Activated CD8-positive, alpha-beta memory T cell treated with anti-CD3 and anti-CD28 coated beads for 36 hours (primary cell): ENCODE measurements around the gene SSH2. TPM values are rescaled to one million over a fixed set of nuclear protein-coding genes. Genes with fewer than 3 reads are reported as not detected.
"Not testable (repeated sequence)": the region's sequence is repeated elsewhere in the genome, so short reads cannot be mapped to it uniquely, and the experiment has no call there.

Experiments
- CTCF ChIA-PET: fragments of 350-600 bp; sonication (Branson Sonifier 250); formaldehyde crosslinking; loops from one replicate; lab custom pipeline; 2021; ENCODE audit warnings: antibody characterized with exemption; lab: Charles Lee
- POLR2A ChIA-PET: fragments of 350-600 bp; sonication (Branson Sonifier 250); formaldehyde crosslinking; loops from one replicate; lab custom pipeline; 2021; ENCODE audit warnings: antibody characterized with exemption; lab: Charles Lee
- total RNA-seq, 2 experiments: library from RNA; stranded (reverse); gene quantifications; one replicate each; pipeline ENCODE4 v1.2.3, GENCODE V29; 2021

The SSH2 gene
- total RNA-seq, 2 experiments from 2014 or later = 26.5 to 27.3 TPM

DNA sequence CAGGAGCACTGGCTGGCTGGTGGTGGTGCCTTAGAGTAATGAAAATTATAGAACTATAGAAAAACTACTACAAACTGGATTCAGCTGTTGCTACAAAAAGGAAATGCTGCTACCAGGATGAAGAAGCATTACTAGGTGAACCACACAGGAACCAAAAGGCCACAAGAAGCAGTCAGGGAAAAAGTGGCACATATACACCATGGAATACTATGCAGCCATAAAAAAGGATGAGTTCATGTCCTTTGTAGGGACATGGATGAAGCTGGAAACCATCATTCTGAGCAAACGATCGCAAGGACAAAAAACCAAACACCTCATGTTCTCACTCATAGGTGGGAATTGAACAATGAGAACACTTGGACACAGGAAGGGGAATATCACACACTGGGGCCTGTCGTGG is 5.9 kb upstream of the SSH2 start:
- CTCF ChIA-PET = interaction anchor here (0.5 kb wide), 1 partner anchor 122 kb away, joined by 3 read pairs; no protein-coding TSS in a partner anchor
- POLR2A ChIA-PET = not testable (repeated sequence)

- POLR2A ChIA-PET = no interaction called here
- CTCF ChIA-PET = no interaction called here
Measured at GRCh38 chr17:29933379-29933778, 3.4 kb upstream of the SSH2 start.

DNA sequence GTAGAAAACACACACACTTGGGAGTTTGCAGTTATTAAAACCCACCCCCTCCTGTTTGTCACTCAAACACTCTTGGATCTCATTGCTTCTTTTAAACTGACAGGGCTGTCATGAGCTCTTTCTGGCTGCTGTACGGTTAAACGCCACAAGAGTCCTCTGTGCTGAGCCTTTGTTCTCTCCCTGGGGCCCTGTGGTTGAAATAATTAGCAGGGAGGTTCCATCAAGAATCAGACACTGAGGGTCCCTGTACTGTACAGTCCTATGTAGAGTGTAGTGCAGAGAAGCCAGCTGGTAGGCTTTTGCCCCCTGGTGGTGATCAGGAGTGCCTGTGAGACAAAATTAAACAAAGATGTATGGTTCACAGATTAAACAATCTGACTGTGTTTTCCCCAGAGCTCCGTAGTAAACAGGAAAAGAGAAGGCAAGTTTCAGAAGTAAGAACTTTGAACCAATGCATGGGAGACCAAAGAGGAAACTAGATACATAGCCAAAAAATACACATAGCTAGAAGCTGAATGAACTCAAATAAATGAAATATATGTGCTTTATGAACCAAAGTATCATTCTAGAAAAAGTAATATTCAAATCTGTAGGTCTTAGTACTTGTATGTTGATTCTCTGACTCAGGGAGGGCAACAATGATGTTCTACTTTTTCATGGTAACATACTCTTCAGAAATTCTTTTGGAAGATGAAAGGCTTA is 1.4 kb upstream of the SSH2 start:
- ChIA-PET CTCF (interaction anchor here (0.7 to 2.9 kb wide), 33 partner anchors 9 to 364 kb away, joined by 3 to 64 read pairs (median 4); partner anchors contain the start of genes ANKRD13B and EFCAB5), POLR2A (interaction anchor here (0.7 to 0.9 kb wide), 5 partner anchors 63 to 366 kb away, joined by 3 read pairs; no protein-coding TSS in a partner anchor)

DNA sequence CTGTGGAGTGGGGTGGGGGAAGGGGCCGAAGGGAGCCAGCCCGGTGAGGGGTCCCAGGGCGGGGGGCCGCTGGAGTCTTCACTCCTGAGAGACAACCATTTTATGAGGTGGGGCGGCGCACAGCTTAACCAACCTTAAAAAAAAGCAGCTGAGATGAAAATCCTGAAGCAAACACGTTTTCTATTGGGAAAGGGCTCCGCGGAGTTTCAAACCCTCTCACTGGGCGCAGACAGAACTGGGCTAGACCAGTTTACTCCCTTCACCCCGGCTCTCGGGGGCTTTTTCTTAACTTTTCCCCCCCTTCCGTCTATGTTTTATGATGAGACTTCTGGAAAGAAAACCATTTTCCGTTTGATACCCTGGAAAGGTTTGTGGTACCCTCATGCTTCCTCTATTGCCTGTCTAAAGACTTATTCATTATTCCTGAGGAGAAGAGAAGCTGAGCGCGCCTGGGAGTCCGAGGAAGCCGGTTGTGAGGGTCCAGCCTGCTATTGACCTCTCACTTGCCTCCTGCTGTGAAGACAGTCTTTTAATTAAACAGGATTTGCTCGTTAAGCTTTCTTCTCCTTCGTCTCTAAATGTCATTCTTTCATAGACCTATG is 482 bp upstream of the SSH2 start:
- CTCF ChIA-PET = interaction anchor here (0.7 to 2.9 kb wide), 24 partner anchors 9 to 363 kb away, joined by 3 to 64 read pairs (median 4); partner anchors contain the start of gene EFCAB5
- POLR2A ChIA-PET = interaction anchor here (0.6 to 1.0 kb wide), 7 partner anchors 127 to 366 kb away, joined by 3 to 4 read pairs (median 3); no protein-coding TSS in a partner anchor

DNA sequence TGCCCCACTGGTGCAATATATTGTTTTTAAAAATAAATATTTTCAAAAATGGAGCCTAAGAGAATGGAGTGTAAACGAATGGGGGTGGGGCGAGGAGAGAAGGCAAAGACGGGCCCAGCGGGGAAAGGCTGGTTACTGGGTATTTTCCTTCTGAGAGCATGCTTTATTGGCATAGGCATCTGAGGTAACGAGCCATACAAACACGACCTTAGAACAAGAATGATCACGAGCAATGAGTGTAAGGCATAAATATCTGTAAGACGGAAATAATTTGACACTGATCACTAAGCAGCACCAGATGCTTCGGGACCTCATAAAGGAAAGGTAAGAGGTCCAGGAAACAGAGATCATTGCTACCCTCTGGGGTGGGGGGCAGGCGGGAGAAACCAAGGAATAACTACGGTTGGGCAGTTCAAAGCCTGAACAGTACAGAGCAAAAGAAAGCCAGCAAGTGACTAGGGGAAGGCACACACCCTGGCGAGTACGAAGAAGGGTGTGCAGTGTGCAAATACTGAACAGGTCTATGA is 959 bp downstream of the SSH2 start:
- POLR2A ChIA-PET = interaction anchor here (0.6 to 1.1 kb wide), 2 partner anchors 9 to 172 kb away, joined by 4 to 5 read pairs; no protein-coding TSS in a partner anchor
- CTCF ChIA-PET = interaction anchor here (1.2 to 2.6 kb wide), 2 partner anchors 12 to 125 kb away, joined by 3 to 19 read pairs; partner anchors contain the start of gene EFCAB5

DNA sequence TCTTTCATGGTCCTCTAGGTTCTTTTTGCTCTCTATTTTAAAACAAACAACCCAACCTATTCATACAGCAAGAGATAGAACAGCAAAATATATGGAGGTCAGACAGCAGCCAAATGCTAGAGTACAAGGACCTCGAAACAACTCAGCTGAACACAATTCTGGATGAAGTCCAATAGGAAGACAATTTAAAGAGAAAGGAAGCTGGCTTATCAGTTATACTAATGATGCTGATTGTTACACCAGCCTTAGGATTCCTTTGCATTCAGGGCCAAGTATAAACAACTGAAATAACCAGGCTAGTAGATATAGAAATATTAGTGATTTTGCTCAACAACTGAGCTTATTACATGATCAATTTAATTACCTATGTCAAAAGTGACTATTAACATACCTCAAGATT is 2.5 kb downstream of the SSH2 start:
- CTCF ChIA-PET = interaction anchor here (1.2 to 1.5 kb wide), 2 partner anchors 119 to 310 kb away, joined by 3 to 4 read pairs; no protein-coding TSS in a partner anchor
- POLR2A ChIA-PET = no interaction called here

- ChIA-PET CTCF (interaction anchor here (0.5 kb wide), 1 partner anchor 117 kb away, joined by 3 read pairs; no protein-coding TSS in a partner anchor), POLR2A (no interaction called here)
Measured at GRCh38 chr17:29924786-29925185, 5.2 kb downstream of the SSH2 start.

DNA sequence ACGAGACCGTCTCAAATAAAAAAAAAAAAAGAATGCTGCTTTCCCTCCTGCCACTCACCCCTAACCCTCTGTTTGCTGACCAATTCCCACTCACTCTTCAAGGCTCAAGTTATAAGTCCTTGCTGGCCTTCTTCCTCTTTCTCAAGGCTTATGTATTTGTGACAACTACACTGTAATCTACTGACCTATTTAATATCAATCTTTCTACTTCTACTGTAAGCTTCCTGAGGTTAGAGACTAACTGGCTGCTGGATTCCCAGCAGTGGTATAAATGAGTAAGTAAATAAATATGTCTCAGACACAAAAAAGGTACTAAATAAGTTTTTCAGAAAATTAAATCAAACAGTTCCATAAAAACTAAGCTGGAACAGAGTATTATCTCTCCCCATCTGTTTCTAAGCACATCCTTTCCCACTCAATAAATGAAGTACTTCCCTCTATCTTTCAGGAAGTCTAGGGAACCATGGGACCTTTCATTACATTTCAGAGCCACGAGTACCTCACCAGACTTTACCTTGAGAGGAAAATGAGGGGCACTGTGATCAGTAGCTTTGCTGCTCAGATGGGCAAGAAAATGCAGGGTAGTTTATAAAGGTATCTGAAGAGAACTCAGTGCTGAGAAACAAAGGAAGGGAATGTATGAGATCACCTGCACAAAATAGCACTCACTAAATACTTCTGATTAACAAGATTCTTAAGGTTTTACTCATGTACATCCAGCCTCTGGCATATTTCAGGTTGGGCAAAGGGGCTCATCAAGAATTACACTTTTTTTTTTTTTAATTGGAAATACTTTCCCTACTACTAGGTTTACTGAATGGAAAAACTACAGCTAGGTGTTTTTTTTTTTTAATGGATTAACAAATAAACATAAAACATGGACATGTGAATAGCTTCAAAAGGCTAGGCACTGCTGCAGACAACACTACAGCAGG is 10.8 kb downstream of the SSH2 start:
- ChIA-PET CTCF (interaction anchor here (1.4 kb wide), 1 partner anchor 12 kb away, joined by 4 read pairs; no protein-coding TSS in a partner anchor), POLR2A (interaction anchor here (1.4 kb wide), 1 partner anchor 10 kb away, joined by 5 read pairs; the partner anchor contains the start of gene SSH2)

DNA sequence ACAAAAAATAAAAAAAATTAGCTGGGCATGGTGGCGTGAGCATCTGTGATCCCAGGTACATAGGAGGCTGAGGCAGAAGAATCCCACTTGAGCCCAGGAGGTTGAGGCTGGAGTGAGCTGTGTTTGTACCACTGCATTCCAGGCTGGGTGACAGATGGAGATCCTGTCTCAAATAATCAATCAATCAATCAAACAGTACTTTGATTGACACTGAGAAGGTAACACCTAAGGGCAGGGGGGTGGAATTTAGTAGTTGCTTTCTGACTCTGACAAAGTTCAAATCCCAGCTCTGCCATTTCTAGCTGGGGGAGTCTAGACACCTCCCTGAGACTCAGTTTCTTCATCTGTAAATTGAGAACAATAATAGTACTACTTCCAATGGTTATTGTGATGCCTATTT is 12.0 kb downstream of the SSH2 start:
- ChIA-PET POLR2A (no interaction called here), CTCF (no interaction called here)

GRCh38 chr17:29914819-29915537 is 15.1 kb downstream of the SSH2 start:
- POLR2A ChIA-PET = no interaction called here
- CTCF ChIA-PET = interaction anchor here (0.7 kb wide), 2 partner anchors 30 to 114 kb away, joined by 3 read pairs; no protein-coding TSS in a partner anchor

DNA sequence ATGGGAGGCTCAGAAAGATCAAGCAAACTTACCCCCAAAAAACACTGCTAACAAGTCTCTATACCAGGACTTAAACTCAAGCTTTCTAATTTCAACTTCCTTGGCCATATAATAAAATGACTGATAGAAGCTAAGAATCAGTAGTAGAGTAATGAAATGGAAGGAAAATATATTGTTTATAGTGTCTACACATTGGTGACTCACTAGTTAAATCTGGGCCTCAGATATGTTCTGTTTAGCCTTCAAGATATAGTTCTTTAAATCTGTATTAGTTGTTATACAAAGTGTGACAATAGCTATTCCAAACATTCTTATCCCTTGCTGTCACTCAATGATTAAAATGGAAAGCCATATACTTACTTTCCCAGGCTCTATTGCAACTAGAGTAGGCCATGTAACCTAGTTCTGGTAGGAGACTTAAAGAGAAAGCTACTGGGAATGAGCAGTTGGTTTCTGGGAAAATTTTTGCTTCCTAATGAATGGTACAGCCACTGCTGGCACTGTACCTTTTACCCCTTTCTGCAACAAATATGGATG is 18.3 kb downstream of the SSH2 start:
- ChIA-PET CTCF (interaction anchor here (2.2 kb wide), 1 partner anchor 19 kb away, joined by 9 read pairs; the partner anchor contains the start of gene SSH2), POLR2A (no interaction called here)

DNA sequence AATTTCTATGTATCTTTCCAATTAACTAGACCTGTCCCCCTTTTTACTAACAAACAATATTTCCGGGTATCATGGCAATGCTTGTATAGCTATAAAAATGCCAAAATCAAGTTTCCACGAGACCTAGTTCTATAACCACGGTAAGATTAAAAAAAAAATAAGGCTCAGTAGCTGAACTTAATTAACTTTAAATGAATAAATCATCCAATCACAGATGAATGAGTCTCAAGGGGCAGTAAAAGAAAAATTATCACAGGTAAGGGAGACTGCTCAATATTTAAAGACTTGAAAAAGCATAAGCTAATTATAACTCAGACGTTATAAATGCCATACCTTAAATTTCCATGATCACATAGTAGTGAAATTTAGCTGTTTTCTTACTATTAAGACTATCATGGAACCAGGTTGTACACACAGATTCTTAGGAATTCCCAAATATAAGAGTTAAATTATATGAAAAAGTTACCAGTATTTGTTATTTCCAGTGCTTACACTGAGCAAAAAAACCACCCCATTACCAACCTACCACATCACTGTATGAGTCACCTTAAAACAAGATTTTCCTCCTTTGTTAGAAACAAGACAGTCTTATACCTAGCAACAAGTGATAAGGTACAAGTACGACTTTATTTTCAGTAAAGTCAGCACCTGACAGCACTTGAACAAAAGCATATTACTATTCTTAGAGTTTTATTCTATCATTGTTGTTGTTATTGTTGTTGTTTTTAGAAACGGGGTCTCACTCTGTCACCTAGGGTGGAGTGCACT is 20.6 kb downstream of the SSH2 start:
- POLR2A ChIA-PET = no interaction called here
- CTCF ChIA-PET = interaction anchor here (0.7 kb wide), 1 partner anchor 33 kb away, joined by 6 read pairs; no protein-coding TSS in a partner anchor

- POLR2A ChIA-PET = no interaction called here
- CTCF ChIA-PET = interaction anchor here (0.7 to 0.8 kb wide), 2 partner anchors 97 to 121 kb away, joined by 3 to 5 read pairs; no protein-coding TSS in a partner anchor
Measured at GRCh38 chr17:29906969-29907368, 23.1 kb downstream of the SSH2 start.

GRCh38 chr17:29905879-29906167 is 24.2 kb downstream of the SSH2 start:
- POLR2A ChIA-PET = no interaction called here
- CTCF ChIA-PET = interaction anchor here (0.9 to 1.6 kb wide), 2 partner anchors 25 to 26 kb away, joined by 4 to 5 read pairs; no protein-coding TSS in a partner anchor

DNA sequence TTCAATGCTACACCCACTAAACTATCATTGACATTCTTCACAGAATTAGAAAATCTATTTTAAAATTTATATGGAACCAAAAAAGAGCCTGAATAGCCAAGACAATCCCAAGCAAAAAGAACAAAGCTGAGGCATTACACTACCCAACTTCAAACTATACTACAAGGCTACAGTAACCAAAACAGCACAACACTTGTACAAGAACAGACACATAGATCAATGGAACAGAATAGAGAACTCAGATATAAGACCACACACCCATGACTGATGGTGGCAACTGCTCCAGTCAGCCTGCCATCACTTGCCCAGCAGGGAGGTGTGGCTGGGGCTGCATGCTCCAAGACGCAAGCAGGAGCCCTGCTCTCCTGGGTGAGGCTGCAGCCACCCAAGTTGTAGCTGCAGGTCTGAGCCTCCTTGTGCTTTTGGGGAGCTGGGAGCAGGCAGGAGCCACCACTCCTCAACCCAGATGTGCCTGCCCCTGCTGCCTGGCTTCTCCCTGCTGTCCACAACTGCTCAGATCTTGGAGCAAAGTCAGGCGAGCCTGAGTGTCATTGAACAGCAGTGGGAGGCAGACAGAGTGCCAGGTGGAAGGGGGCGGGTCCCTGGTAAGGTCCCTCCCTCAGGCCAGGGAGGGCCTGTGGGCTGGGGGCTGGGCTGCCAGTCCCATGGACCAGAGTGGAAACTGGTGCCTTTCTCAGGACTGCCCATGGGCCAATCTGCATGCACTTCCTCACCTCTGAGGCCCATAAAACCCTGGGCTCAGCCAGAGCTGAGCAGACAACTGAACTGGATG is 24.7 kb downstream of the SSH2 start:
- POLR2A ChIA-PET = no interaction called here
- CTCF ChIA-PET = interaction anchor here (1.6 kb wide), 1 partner anchor 26 kb away, joined by 4 read pairs; no protein-coding TSS in a partner anchor

GRCh38 chr17:29903471-29903870 is 26.6 kb downstream of the SSH2 start:
- CTCF ChIA-PET = interaction anchor here (1.2 kb wide), 1 partner anchor 162 kb away, joined by 3 read pairs; no protein-coding TSS in a partner anchor

More at GRCh38 chr17:29903471-29903870, 26.6 kb downstream of the SSH2 start:
- POLR2A ChIA-PET = no interaction called here
